Activated B cell treated with CpG ODN at 0.5 μM for 24 hours (primary cell): ENCODE data around the gene CREB3L4. TPM values are rescaled to one million over a fixed set of nuclear protein-coding genes. Genes with fewer than 3 reads are reported as not detected.

Experiments used
- ATAC-seq: fragments of 200-7000 bp; cut with Tn5 transposase; one replicate; pipeline ENCODE4 v1.10.0; 2021; ENCODE audit warnings: low read depth, mild to moderate bottlenecking, moderate library complexity
- CTCF ChIA-PET: fragments of 350-600 bp; sonication (Branson Sonifier 250); formaldehyde crosslinking; loops from one replicate; lab custom pipeline; 2021; ENCODE audit warnings: antibody characterized with exemption; lab: Charles Lee
- POLR2A ChIA-PET: fragments of 350-600 bp; sonication (Branson Sonifier 250); formaldehyde crosslinking; loops from one replicate; lab custom pipeline; 2021; ENCODE audit warnings: antibody characterized with exemption; lab: Charles Lee
- DNase-seq: peaks from one replicate; pipeline ENCODE4 v3.0.0; 2022
- H3K27ac Mint-ChIP-seq: one replicate; pipeline ENCODE4 v1.8.0; 2020; ENCODE audit warnings: mixed read lengths
- H3K27me3 Mint-ChIP-seq: one replicate; pipeline ENCODE4 v1.8.0; 2021; ENCODE audit warnings: mixed read lengths
- H3K36me3 Mint-ChIP-seq: one replicate; pipeline ENCODE4 v1.8.0; 2021; ENCODE audit warnings: low read depth, mixed read lengths
- H3K4me1 Mint-ChIP-seq: one replicate; pipeline ENCODE4 v1.8.0; 2021; ENCODE audit warnings: mixed read lengths
- H3K4me3 Mint-ChIP-seq: one replicate; pipeline ENCODE4 v1.8.0; 2020; ENCODE audit warnings: mild to moderate bottlenecking, mixed read lengths
- H3K9me3 Mint-ChIP-seq: one replicate; pipeline ENCODE4 v1.8.0; 2020; ENCODE audit warnings: mixed read lengths
- CTCF ChIP-seq: fragments of 200-600 bp; IDR thresholded peaks from one replicate; pipeline ENCODE4 v1.8.0; 2022; ENCODE audit warnings: antibody characterized with exemption, mild to moderate bottlenecking
- intact Hi-C: fragments of 100-400 bp; cut with micrococcal nuclease; formaldehyde crosslinking; loops from one replicate; pipeline ENCODE4 v1.15.1; 2024
- total RNA-seq: library from RNA; stranded (reverse); gene quantifications from 2 replicates; pipeline ENCODE4 v1.2.3, GENCODE V29; 2022

CREB3L4 gene
- total RNA-seq, 1 donor from 2014 or later: 9.4 TPM

GRCh38 chr1:153958111-153958960 is 9.4 kb upstream of the CREB3L4 start, which contains the start of gene CRTC2:
Gene CRTC2, minus strand, starts transcription at chr1:153958612. Its CDS starts 115 bp downstream, at chr1:153958497.
- peak; percentile 92 for DNase-seq
- POLR2A ChIA-PET: interaction anchor here (0.6 to 8.3 kb wide), 19 partner anchors 9 to 336 kb away, joined by 3 to 234 read pairs (median 7); partner anchors contain the start of genes CHTOP, CREB3L4, DENND4B and GATAD2B
- H3K9me3 Mint-ChIP-seq: no peaks in the 10 kb centered on the region
- H3K27ac Mint-ChIP-seq: peak within 1 kb of the TSS; percentile 96
- no peak for TF ChIP-seq CTCF
- peak; percentile 83 for ATAC-seq
- H3K4me1 Mint-ChIP-seq: peaks cover 77% of the 10 kb centered on the region
- H3K36me3 Mint-ChIP-seq: peaks cover 79% of the 10 kb centered on the region
- intact Hi-C loops: loop anchor here (1.0 to 2.0 kb wide), 8 partner anchors 9 to 314 kb away; partner anchors contain the start of genes CREB3L4, DENND4B, HAX1 and JTB
- CTCF ChIA-PET: interaction anchor here (1.0 to 2.9 kb wide), 4 partner anchors 9 to 137 kb away, joined by 4 to 14 read pairs (median 7); partner anchors contain the start of genes CREB3L4, JTB and RAB13
- H3K4me3 Mint-ChIP-seq: peak within 1 kb of the TSS; percentile 96
- no peaks in the 10 kb centered on the region for H3K27me3 Mint-ChIP-seq

DNA sequence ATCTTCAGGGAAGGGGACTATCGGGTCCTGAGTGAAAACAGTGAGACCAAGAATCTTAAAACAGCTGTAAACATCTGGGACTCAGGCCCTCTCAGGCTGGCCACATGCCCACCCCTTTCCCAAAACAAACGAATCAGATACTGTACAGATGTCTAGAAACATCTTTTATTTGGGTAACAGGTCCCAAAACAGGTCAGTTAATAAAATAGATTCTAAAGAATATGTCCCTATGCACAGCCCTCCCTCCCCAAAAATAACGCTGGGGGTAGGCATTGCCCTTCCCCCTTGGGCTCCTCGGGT is 8.8 kb upstream of the CREB3L4 start:
- Mint-ChIP-seq H3K4me1 (peaks cover 78% of the 10 kb centered on the region), H3K36me3 (peaks cover 79% of the 10 kb centered on the region), H3K27me3 (no peaks in the 10 kb centered on the region), H3K9me3 (no peaks in the 10 kb centered on the region), H3K27ac (peak overlapping the region; percentile 96), H3K4me3 (peak overlapping the region; percentile 96)
- TF ChIP-seq CTCF: no peak
- ChIA-PET CTCF (interaction anchor here (1.0 to 2.9 kb wide), 2 partner anchors 8 to 19 kb away, joined by 4 to 14 read pairs; partner anchors contain the start of genes CREB3L4 and JTB), POLR2A (interaction anchor here (0.7 to 8.3 kb wide), 14 partner anchors 8 to 325 kb away, joined by 3 to 234 read pairs (median 10); partner anchors contain the start of genes CHTOP, CREB3L4, DENND4B and GATAD2B)
- DNase-seq (no peak), ATAC-seq (no peak)
- intact Hi-C loops: loop anchor here (1.0 to 2.0 kb wide), 8 partner anchors 8 to 314 kb away; partner anchors contain the start of genes CREB3L4, DENND4B, HAX1 and JTB

- Mint-ChIP-seq H3K4me1 (peaks cover 77% of the 10 kb centered on the region), H3K9me3 (no peaks in the 10 kb centered on the region), H3K27ac (peak overlapping the region; percentile 74), H3K27me3 (no peaks in the 10 kb centered on the region), H3K4me3 (no peak overlapping the region), H3K36me3 (peaks cover 74% of the 10 kb centered on the region)
- ATAC-seq: no peak
- no peak for TF ChIP-seq CTCF
- intact Hi-C loops: loop anchor here (2.0 kb wide), 1 partner anchor 313 kb away; the partner anchor contains the start of gene HAX1
- DNase-seq: no peak
- CTCF ChIA-PET: no interaction called here
- POLR2A ChIA-PET: interaction anchor here (1.5 to 8.3 kb wide), 8 partner anchors 8 to 232 kb away, joined by 4 to 234 read pairs (median 35); partner anchors contain the start of genes CREB3L4, DENND4B, GATAD2B and INTS3
Observed at GRCh38 chr1:153959454-153959853, 8.2 kb upstream of the CREB3L4 start.

- ChIA-PET POLR2A (interaction anchor here (0.6 to 8.3 kb wide), 6 partner anchors 11 to 243 kb away, joined by 3 to 234 read pairs (median 35); partner anchors contain the start of genes DENND4B, GATAD2B, JTB and RAB13), CTCF (no interaction called here)
- Mint-ChIP-seq H3K27ac (peak overlapping the region; percentile 26), H3K27me3 (no peaks in the 10 kb centered on the region), H3K36me3 (peaks cover 68% of the 10 kb centered on the region), H3K9me3 (no peaks in the 10 kb centered on the region), H3K4me1 (peaks cover 73% of the 10 kb centered on the region), H3K4me3 (no peak overlapping the region)
- no peak for TF ChIP-seq CTCF
- intact Hi-C loops: no loop called here
- ATAC-seq (no peak), DNase-seq (no peak)
Observed at GRCh38 chr1:153960206-153960605, 7.5 kb upstream of the CREB3L4 start.
